Posterior vena cava (tissue), 2 donors: Measurements from ENCODE around the gene TBXA2R. TPM values are rescaled to one million over a fixed set of nuclear protein-coding genes. Genes with fewer than 3 reads are reported as not detected.

Experiments
- DNase-seq: peaks from one replicate; pipeline ENCODE4 v3.0.0-alpha.2; 2020; ENCODE audit warnings: low spot score
- intact Hi-C, 2 donors: fragments of 100-400 bp; cut with DNase I; formaldehyde crosslinking; loops; one replicate each; pipeline versions ENCODE4 v1.14.1 to v1.14.2; 2022 to 2023
- total RNA-seq, 2 donors: library from RNA; stranded (reverse); fragmentation: NEBNext Ultra II Directional; extraction: Animal tissue kit (Norgen Biotek cat#: 25700); gene quantifications; one replicate each; pipeline ENCODE4 v1.2.1, GENCODE V29; 2021
- donor health status: DM: yes; HTN: yes; CAD: no.
- donor health status: DM: yes; HTN: yes; CAD: no.

TBXA2R gene
- total RNA-seq, 2 donors from 2014 or later, result 46.9 to 49.6 TPM

DNA sequence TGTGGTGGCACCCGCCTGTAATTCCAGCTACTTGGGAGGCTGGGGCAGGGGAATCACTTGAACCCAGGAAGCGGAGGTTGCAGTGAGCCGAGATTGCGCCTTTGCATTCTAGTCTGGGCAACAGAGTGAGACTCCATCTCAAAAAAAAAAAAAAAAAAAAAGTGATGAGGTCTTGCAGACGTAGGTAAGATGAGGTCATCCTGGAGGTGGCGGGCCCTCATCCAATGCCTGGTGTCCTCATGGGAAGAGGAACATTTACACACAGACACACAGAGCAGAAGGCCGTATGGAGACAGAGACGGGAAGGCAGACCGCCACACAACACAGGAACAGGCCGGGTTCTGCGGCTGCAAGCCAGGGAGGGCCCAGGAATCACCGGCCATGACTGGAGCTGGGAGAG is 15.5 kb upstream of the TBXA2R start:
- no peak for DNase-seq
- intact Hi-C loops, result no loop called here

DNA sequence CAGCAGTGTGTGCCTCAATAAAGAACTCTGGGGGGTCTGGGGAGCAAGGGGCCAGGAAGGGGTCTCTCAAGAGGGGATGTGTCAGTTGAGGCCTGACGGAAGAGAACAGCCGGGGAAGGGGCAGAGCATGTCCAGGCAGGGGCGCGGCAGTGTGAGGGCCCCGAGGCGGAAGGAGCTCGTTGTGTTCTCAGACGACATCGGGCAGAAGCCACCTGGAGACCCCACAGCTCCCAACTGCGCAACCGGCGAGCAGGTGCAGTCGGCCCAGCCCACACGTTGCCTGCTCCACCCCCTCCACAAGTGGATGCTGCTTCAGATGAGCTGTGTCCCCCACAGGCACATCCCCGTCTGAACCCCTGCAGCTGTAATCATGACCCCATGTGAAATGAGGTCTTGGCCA is 15.0 kb upstream of the TBXA2R start:
- no peak for DNase-seq
- intact Hi-C loops, result no loop called here

DNA sequence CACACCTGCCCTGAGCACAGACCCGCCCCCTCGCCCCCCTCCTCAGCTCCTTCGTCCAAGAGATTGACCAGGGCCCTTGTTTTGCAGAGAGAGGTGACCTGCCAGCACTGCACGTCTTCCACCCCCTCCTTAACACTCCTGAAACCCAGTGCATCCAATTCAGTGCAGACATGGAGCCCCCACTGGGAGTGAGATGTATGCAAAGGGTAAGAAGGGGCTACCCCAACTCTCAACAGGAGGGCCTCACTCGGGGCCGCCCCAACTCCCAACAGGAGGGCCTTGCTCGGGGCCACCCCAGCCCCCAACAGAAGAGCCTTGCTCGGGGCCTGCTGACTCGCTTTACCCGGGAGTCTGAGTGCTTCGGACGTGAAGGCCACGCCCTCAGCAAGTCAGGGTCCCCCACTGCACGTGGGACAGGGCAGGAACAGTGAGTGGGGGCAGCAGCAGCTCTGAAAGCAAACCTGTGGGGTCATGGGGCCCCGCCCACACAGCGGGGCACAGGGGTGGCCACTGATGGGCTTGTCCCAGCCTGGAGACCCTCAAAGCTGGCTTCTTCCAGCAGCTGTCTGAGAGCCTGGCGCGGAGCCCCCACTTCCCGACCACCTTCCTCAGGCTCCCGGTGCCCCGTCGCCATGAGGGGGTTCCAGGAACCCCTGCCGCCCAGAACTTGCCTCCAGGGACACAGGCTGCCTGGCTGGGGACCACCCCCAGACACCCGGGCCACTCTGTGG is 14.3 kb upstream of the TBXA2R start:
- intact Hi-C loops, result no loop called here
- DNase-seq, result no peak

DNA sequence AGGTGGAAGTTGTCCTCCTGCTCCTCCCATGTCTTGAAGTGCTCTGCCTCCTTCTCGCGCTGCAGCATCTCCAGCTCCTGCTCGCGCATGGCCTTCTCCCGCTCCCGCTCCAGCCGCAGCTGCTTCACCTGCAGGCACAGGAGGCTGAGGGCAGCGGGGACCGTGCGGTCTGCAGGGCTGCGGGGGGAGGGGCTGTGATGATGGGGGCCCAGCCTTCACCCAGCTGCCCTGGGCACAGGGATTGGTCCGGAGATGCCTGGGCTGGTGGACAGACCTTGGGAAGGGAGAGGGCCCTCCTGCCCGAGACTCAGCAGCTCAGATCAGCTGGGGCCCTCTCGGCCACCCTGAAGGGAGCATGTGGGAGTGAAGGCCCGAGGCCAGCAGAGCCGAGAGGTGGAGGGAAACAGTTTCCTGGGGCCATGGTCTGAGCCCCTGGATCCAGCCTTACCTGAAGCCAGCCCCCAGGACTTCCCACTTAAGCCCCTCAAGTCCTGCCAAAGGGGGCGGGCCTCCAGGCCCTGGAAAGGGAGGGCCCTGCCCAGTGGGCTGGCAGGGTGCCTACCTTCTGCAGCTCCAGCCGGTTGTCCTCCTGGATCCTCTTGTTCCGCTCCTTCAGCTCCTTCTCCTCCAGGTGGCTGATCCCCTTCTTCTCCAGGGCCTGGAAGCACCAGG is 13.6 kb upstream of the TBXA2R start:
- DNase-seq, result peak; percentile 77
- intact Hi-C loops, result no loop called here

DNA sequence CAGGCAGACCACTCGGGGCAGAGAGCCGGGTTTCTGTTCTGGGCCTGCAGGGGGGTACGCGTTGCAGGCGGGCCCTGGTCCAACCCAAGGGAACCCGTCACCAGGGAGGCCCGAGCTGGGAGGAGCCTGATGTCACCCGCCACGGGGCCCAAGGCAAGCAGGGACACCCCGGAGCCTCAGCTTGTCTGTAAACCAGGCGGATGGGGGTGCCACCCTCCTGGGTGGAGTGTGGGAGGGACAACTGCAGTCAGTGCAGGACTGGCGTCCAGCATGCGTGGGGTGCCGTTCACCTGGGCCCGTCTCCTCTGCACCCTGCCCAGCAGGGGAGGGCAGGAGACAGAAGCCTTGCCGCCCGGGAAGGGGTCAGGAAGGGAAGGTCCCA is 12.9 kb upstream of the TBXA2R start:
- peak; percentile 78 for DNase-seq
- intact Hi-C loops, result loop anchor here (2.0 to 5.0 kb wide), 2 partner anchors 33 to 72 kb away; no protein-coding TSS in a partner anchor

DNA sequence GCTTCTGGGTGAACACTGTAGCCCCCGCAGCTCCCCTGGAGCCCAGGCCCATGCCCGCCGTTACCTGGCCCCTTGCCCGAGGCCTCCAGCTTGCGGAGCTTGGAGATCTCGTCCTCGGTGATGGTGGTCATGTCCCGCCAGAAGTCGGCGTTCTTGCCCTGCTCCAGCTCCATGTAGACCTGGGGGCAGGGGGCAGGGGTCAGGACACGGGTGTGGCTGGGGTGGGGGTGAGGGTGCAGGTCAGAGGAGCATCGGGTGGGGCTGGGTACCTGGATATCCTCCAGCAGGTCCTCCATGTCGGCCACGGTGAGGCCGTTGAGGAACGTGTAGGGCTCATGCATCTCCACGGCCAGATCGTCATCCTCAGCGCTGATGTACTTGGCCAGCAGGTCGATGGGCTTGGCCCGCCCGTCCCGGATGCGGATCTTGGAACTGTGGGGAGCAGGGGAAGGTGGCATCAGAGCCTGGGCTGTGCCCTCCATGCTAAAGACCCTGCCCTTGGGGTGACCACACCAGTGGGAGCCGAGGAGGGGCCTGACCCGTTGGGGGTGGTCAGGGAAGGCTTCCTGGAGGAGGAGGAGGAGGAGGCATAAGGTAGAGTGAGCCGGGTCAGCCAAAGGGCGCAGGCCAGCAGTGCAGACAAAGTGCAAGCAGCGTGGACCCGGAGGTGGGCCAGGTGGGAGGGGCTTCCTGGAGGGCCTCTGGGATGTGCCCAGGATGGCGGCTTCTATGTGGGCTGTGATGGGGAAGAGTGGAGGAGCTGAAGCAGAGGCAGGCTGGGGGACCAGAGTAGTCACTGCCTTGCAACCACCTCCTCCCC is 12.3 kb upstream of the TBXA2R start:
- DNase-seq, result peak; percentile 79
- intact Hi-C loops, result loop anchor here (2.0 to 5.0 kb wide), 2 partner anchors 32 to 72 kb away; no protein-coding TSS in a partner anchor

DNA sequence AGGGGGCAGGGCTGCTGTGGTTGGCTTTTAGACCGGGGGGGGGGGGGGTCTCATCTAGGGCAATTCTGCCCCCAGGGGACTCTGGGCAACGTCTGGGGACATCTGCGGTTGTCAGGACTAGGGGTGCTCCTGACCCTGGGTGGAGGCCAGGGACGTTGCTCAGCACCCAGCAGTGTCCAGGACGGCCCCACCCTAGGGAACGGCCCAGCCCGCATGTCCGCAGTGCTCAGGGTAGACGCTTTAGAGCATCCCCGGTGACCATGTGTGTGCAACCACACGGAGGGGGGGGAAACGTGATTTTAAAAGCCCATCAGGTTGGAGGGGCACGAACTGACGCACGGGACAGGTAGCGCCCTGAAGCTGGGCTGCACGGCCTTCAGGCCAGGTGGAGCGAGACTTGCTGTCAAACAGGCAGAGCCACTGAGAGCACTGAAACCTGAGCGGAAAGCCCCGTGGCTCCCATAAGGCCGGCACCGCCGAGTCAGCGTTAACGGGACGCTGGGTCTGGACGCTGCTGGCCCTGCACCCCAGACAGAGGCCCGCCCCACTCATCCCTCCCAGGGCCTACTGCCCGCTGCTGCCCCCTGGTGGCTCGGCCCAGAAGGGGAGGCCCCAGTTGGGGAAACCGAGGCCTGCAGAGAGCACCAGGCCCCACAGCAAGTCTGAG is 11.6 kb upstream of the TBXA2R start:
- peak; percentile 93 for DNase-seq
- intact Hi-C loops, result loop anchor here (2.0 to 5.0 kb wide), 2 partner anchors 31 to 71 kb away; no protein-coding TSS in a partner anchor

DNA sequence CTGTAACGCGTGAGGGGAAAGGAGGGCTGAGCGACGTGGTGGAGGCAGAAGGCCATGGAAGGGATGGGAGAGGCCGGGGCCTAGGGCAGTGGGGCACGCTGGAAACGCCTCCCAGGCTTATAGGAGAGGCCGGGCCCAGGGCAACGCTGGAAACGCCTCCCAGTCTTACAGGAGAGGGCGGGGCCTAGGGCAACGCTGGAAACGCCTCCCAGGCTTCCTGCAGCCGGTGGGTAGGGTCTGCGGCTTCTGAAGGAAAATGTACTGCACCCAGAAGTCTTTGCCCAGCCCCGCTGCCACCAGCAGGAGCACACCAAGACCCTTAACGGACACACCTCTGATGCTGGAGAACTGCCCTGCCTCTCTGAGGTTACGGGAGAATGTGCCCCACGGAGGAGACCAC is 10.8 kb upstream of the TBXA2R start:
- intact Hi-C loops, result loop anchor here in 1 of 2 donors (5.0 kb wide), 1 partner anchor 70 kb away; no protein-coding TSS in a partner anchor
- DNase-seq, result peak; percentile 67

DNA sequence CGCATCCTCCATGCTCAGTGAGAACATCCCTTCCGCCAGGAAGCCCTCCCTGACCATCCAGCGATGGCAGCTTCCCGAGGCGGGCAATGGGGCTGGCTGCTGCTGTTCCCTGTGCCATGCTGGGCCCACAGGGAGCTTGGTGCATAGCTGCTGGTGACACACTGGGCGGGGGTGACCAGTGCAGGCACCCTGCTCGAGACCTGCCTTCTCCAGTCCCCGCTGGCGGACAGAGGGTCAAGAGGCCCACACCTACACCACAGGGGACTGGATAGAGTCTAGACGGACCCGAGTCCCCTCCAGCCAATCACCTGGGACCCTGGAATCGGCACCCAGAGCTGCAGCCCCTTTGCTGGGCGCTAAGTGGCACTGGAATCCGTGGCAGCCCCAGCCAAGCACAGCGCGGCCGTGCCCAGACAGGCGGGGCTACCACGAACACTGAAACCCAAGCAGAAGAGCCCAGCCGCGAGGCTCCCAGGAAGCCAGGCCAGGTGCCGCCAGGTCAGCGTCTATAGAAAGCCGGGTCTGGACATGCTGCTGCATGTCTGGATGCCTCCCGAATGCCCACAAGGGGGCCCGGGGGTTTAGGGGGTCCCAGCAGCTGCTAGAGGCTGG is 9.0 kb upstream of the TBXA2R start:
- peak; percentile 78 for DNase-seq
- intact Hi-C loops, result loop anchor here in 1 of 2 donors (5.0 kb wide), 1 partner anchor 68 kb away; no protein-coding TSS in a partner anchor

DNA sequence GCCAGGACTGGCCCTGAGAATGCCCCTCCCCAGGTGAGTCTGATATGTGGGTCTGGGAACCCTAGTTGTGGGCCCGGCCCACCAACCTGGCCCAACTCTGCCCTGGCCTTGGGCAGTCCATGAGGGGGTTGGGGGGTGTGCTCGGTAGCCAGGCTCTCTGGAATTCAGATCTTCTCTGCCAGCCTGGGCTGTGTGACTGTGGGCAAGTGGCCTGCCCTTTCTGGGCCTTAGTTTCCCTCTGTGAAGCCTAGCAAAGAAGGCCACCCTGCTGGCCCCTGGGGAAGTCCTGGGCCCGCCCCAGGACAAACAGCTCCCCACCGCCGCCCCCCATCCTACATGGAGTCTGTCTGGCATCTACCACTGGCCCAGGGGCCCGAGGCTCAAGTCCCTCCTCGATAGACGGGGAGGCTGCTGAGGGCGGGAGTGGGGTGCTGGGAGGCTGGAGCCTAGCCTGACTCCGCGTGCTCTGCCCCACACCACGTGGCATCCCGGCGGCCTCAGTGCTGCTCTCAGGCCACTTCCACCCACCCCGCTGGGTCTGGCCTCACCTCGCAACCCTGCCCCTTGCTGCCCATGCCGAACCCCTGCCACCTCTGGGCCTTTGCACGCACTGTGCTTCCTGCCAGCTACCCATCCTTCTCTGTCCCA is 8.3 kb upstream of the TBXA2R start:
- DNase-seq, result peak; percentile 77
- intact Hi-C loops, result loop anchor here in 1 of 2 donors (5.0 kb wide), 1 partner anchor 68 kb away; no protein-coding TSS in a partner anchor

DNA sequence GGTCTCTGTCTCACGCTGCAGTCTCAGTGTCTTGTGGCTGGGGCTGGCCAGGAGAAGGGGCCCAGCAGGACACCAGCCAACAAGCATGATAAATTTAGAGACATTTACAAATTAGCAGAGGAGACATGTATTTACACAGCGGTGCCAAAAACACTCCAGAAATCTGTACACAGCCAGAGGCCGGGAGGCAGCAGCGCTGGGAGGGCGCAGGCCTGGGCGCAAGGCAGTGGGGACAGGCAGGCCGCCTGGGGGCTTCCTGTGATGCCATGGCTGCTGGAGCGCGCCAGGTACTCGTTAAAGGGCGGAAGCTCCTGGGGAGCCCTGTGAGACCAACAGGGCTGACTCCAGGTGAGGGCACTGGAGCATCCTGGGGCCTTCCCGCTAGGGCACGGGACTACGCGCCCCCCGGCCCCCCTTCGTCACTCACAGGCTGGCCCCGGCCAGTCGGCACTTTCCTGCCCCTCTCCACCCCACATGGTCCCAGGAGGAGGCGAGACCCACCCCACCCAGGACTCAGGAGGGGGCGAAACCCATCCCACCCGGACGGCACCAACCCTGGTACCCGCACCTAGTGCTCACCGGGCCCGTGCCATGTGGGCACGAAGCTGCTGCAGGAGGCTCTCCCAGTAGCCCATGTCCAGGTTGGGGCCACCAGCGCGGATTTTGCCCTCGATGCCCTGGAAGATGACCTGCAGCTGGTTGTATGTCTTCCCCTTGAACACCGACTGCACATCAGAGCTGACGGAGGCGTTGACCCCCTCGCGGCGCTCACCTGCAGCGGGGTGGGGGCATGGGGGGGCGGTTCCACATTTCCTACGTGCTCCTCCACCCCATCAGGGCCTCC is 7.4 kb upstream of the TBXA2R start:
- intact Hi-C loops, result no loop called here
- peak; percentile 74 for DNase-seq

DNA sequence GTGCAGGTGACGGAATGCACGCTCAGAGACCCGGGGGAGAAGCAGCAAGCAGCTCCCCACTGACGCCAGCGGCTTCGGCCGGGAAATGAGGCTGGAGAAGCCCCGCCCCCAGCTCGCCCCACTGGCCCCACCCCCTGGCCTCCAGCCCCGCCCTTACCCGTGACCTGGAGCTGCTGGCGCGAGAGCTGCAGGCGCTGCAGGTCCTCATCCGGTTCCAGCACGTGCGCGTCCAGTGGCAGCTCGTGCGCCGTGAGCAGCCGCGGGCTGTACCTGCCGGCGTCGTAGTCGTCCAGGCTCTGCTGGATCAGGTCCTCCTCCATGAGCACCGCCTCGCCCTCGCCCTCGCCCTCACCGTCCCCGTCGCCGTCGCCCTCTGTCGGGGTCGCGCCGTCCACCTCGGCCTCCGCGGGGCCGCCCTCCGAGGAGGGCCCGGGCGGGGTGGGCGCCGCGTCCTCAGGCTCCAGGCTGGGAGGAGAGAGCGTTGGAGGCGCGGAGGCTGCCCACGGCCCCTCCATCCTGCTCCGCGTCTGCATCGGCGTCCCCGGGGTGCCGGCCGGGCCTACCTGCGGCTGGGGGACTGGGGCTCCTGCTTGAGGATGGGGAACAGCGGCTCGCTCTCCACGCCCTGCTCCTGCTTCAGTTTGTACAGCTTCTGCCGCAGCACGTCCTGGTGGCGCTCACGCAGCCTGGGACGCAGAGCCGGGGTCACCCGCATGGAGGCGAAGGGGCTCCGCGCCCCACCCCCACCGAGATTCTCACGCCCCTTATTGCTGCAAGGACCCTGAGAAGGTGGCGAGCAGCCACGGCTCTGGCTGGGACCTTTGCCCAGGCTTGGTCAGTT is 6.4 kb upstream of the TBXA2R start:
- intact Hi-C loops, result no loop called here
- peak; percentile 82 for DNase-seq

DNA sequence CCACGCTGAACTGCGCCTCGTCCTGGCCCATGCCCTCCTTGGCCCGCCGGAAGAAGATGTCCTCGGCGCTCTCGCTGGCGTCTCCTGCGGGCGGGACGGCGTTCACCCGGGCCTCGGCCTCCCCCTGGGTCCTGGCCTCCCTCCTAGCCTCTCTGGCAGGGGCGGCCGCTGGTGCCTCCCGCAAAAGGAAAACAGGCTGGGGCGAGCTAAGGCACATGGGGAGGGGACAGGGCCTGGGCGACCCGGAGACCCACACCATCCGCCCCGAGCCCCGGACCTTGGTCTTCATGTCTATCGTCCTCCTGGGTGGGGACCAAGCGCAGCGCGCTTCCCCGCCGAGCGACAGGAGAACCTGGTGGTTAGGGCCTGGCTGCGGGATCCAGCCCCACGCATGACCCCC is 5.7 kb upstream of the TBXA2R start:
- intact Hi-C loops, result no loop called here

DNA sequence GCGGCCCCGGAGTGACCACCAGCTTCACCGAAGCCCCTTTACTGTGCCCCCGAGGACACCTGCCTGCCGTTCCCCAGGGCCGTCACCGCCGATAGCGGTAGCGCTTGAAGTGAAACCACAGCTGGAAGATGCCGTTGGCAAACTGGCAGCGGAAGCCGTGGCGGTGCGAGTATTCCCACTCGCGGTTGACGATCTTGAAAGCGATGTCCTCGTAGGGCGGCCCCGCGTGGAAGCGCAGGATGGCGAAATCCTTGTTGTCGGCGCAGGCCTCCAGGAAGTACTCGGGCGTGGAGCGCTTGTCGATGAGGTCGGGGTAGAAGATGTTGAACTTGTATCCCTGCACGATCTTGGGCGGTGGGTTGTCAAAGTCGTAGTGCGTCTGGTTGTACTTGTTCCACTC is 5.2 kb upstream of the TBXA2R start:
- intact Hi-C loops, result no loop called here

More for the DNA sequence above, 5.7 kb upstream of the TBXA2R start:
- DNase-seq, result peak; percentile 80

DNA sequence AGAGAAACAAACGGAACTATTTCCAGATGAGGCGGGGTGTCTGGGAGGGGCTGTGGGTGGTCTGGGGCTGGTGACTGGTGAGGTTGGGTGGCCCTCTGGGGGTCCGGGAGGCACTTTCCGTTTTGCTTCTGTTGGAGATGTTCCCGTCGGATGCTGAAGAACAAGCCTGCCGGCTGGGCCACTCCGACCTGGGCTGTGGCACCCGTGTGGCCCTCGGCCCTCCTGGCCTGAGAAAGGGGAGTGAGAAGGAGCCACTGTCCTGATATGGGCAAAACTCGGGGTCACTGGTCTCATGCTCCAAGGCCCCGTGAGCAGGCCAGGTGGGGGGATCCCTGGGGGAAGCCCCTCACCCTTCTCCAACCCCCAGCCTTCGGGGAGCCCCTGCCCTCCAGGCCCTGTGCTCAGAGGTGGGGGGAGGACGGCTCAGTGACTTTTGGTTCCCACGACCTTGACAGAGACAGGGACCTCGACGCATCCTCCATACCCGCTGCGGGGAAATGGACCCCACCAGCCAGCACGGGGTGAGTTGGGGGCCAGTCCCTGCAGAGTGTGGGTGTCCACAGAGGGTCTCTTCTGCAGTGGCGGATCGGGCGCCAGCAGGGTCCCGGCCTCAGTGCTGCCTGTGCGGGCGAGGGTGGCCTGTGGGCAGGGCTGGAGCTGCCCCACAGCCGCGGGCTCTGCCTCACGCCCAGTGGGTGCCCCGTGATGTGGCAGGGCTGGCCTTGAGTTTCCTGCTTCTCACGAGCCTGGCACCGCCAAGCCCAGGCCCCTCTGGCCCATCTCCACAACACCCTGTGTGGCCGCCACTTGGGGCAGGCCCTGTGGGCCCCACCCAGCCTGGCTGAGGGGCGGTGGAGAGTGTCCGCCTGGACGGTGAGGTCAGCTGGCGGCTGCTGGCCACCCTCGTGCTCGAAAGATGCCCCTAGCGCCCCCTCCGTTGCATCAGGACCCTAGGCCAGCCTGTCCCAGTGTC is 4.4 kb upstream of the TBXA2R start:
- intact Hi-C loops, result loop anchor here in 1 of 2 donors (1.0 kb wide), 1 partner anchor 144 kb away; no protein-coding TSS in a partner anchor
- DNase-seq, result no peak

More for the DNA sequence above, 5.2 kb upstream of the TBXA2R start:
- DNase-seq, result no peak
